ENCODE measurements around the gene RSKR.
"Not testable (repeated sequence)": the region's sequence is repeated elsewhere in the genome, so short reads cannot be mapped to it uniquely, and the experiment has no call there.

RSKR gene

GRCh38 chr17:28622186-28622585 lies 8.2 kb upstream of the RSKR start:
- no peak for DNase-seq

DNA sequence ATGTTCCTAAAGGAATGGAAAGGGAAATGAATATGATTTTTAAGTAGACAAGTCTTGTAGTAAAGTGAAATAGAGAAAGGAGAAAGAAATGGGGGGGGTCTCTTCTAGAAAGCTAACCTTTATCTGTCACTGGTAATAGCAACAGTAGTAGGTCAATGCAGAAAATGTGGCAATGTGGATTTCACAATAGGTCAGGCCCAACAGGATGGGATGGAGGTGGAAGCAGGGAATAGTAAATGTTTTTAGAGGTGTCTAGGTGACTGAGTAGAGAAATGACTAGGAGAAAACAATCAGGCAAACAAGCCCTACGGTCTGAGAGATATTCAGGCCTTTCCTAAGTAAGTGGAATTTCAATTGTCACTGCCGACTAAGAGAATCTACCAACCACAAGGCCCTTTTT lies 6.0 kb upstream of the RSKR start:
- no peak for DNase-seq

DNA sequence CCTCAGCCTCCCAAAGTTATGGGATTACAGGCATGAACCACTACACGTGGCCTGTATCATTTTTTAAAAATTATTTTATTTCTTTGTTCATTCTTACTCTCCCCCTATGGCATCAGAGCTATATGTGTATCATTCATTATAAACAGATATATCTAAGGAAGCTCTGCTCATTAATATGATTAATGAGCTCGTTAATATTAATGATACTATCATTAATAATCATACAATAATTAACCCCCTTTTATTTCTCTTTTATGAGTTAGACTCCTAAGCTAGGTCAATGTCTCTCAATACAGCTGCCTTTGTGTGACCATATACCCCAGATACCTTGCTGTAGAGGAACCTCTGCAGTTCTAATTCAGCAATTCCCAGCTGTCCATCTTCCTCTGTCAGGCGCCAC lies 4.5 kb upstream of the RSKR start:
- DNase-seq: no peak

- no peak for DNase-seq
These were observed 2.3 kb upstream of the RSKR start for GRCh38 chr17:28616281-28616680.

DNA sequence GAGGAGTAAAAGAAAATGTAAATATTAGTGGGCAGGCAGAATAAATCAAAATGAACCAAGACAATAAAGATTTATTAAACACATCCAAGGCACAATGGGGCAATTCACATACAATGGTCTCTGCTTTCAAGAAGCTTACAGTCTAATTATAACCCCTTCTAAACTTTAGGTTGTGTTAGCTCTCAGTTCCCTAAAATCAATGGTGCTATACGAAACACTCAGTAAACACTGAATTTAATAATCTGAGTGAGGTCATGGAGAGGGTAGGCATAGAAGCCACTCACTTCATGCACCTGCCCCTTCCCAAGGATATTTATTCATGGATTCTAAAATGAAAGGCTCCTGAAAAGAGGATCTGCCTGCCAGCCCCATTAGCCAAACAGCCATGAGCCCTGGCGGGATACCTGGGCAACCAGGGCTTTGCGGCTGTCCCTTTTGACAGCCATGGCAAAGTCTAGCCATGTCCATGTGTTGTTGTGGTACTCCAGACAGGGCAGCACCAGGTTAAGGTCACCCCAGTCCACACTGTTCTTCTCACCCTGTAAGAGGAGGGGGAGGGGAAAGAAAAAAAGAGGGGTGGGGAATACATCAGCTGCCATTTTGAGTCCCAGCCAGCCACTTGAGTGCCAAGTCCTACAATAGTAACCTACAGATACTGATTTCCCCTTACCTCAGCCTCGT lies 1.4 kb upstream of the RSKR start:
- DNase-seq: no peak

DNA sequence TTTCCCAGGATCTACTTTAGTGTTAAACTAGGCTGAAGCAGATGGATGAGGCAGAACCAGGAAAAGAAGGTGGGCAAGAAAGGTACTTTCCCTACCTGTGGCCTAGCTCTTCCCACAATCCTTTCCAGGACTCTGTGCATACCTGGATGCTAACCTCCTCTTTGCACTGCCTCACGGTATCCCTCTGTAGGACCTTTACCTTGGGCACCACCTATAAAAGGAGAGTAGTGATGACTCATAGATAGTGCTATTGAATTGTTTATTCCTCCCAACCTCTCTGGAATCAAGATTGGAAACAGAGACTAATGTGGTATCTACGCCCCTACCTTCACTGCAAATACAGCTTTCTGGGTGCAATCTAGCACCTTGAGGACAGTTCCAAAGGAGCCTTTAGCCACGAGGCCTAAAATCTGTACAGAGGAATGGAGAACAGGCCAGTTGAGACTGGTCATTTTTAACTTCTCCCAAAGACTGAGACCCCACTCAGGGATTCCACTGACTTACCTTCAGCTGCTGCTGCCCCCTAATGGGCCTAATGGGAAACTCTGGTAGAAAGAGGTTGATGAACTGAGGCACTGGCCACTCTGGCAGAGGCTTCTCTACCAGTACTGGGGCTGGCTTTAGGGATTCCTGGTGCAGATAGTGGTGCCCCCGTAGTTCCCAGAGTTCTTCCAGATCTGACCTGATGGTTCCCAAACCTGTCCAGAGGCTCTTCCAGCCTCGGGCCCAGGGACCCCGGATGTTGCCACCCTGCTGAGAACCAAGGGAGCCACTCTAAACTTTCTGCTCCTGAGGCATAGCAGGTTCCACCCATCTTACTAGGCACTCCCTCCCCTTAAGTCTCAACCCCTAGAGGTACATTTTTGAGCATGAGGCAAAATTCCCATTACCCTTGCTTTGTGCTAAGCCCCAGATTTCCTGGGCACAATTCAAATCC lies 781 bp downstream of the RSKR start:
- peak; percentile 39 for DNase-seq

GRCh38 chr17:28612531-28612930 lies 1.5 kb downstream of the RSKR start:
- no peak for DNase-seq

- no peak for DNase-seq
These were observed 3.6 kb downstream of the RSKR start for GRCh38 chr17:28610376-28610775.

DNA sequence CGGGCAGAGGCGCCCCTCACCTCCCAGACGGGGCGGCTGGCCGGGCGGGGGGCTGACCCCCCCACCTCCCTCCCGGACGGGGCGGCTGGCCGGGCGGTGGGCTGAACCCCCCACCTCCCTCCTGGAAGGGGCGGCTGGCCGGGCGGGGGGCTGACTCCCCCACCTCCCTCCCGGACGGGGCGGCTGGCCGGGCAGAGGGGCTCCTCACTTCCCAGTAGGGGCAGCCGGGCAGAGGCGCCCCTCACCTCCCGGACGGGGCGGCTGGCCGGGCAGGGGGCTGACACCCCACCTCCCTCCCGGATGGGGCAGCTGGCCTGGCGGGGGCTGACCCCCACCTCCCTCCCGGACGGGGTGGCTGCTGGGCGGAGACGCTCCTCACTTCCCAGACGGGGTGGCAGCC lies 10.0 kb downstream of the RSKR start:
- DNase-seq: not testable (repeated sequence)

GRCh38 chr17:28599311-28600184 lies 14.4 kb downstream of the RSKR start:
- no peak for DNase-seq

DNA sequence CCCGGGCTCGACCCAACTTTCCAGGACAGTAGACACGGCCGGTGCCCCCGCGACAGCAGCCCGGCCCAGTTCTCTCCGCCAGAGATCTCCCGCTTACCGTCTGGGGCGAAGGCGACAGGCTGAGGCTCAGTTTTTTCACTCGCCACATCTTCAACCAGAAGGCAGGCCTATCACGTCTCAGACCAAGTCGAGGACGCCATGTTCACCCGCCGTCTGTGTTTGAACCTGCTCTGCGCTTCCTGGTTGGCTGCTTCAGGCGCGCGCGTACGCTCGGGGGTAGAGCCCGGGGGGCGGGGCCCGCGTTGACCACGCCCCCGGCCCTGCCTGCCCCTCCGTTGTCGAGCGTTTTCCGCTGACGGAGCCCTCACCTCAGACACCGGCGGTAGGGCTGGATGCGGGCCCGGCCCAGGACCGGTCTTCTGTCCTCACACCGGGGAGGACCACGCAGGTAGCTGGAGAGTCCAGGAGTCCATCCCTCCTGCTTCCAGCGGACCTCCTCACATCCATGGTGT lies 15.1 kb downstream of the RSKR start, which contains the start of gene SPAG5:
Gene SPAG5, minus strand, starts transcription at position 227 of the 512 bp plus-strand sequence. Its CDS starts 79 bp downstream, at position 148.
- peak; percentile 95 for DNase-seq

- no peak for DNase-seq
These were observed 15.6 kb downstream of the RSKR start for GRCh38 chr17:28598389-28598788.

DNA sequence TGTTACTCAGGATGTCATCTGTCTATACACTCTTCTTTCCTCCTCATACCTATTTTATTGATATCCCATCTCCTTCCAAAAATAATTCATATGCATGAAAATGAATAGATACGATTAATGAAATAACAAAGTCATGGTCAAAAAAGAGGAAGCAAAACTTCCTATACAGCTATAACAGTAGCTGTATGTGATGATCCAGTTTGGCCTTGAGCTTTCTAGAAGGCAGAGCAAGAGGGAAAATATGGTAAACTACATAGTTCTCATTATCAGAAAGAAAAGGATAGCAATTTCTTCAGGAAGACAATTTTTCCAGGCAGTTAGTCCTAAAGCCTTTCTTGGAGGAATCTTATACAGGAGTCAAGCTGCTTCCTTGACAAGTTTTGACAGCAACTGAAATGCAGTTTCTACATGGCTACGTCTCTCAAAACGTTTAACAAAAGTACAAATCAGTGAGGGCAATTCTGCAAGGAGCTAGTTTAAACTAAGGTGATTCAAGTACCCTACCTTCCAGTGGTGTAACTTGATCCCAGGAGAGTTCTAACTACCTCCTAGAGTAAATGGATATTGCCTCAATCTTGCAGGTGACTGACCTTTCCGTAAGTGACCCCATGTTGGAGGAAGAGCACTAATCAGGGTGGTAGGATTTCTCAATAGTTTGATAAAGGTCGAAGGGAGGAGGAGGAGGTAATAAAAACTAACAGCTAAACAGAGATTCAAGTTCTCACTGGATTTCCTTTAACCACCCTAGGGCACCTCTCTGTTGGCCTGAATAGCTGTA lies 16.2 kb downstream of the RSKR start:
- DNase-seq: no peak

DNA sequence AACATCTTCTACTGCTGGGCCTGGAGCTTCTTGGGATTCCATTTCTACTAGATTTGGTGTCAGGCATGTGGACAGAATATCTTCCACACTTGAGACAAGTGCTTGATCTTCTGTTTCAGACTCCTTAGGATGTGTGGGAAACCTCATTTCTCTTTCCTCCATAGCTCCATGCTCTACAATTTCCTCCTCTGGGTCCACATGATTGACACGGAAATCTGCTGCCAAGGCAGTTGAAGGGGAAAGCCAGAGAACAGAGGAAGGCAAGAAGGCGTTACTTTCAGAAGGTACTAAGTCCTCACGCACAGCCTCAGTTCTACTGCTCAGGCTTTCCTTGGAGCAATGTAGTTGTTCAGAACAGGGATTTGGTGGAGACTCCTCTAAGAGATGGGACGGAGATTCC lies 21.7 kb downstream of the RSKR start:
- DNase-seq: no peak

DNA sequence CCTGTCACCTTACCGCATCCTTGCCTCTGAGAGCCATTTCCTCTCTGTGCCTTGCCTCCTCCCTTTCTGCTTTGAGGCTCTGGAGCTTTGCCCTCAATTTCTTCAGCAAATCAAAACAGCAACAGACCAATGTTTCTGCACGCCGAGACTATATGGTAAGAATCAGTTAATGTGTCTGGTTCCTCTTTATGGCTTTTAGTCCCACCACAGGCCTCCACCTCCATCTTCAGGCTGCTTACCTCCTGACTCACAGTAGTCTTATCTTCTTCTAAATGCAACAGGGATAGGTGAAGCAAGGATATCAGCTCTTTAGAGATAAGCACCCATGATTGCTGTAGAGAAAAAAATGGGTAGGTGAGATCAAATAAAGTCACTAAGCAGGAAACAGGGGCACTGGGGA lies 28.1 kb downstream of the RSKR start:
- no peak for DNase-seq

- no peak for DNase-seq
These were observed 29.6 kb downstream of the RSKR start for GRCh38 chr17:28584434-28584833.

DNA sequence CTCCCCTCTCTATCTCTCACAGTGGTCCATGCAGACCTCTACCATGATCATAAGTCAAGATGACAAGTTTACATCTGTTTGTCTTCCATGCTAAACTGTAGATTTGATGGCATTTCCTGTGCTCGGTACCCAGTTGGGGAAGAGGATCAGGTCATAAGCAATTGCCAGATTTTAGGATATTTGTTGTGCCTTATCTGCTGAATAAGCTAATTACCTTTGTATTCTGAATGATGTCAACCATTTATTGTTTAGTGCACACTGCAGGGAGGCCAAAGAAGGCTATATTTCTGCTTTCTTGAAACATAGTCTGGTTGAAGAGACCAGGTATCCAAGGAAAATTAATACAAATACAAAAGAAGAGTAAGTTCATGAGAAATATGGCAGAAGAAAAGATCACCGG lies 31.5 kb downstream of the RSKR start:
- DNase-seq: no peak

DNA sequence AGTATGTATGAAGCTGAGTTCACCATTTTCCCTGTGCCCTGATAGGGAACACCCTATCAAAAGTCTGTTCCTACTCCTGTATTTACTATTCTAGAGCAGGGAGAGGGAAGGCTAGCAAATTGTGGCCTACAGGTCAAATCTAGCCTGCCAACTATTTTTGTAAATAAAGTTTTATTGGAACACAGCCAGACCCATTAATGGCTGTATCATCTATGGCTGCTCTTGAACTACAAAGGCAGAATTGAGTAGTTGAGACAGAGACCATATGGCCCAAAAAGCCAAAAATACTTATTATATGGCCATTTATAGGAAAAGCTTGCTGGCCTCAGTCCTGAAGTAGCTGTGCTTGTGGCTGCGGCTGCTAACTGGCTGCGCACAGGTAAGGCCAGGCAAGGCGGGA lies 33.0 kb downstream of the RSKR start:
- no peak for DNase-seq

DNA sequence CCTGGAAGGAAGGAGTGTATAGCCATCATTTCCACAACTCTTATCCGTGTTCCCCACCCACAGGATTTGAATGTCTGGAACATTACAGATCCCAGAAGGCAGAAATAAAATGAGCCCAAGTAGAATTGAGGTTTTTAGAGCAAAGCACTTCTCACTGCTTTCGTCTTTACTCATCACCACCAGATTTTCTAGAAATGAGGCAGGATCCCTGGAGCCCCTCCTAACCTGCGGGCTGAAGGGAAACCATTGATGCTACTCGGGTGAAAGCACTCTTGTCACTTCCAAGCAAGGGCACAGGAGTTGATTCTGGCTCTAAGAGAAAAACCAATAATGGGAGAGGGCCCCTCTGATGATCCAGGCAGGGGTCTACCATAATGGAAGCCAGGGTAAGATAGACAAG lies 34.5 kb downstream of the RSKR start:
- no peak for DNase-seq

DNA sequence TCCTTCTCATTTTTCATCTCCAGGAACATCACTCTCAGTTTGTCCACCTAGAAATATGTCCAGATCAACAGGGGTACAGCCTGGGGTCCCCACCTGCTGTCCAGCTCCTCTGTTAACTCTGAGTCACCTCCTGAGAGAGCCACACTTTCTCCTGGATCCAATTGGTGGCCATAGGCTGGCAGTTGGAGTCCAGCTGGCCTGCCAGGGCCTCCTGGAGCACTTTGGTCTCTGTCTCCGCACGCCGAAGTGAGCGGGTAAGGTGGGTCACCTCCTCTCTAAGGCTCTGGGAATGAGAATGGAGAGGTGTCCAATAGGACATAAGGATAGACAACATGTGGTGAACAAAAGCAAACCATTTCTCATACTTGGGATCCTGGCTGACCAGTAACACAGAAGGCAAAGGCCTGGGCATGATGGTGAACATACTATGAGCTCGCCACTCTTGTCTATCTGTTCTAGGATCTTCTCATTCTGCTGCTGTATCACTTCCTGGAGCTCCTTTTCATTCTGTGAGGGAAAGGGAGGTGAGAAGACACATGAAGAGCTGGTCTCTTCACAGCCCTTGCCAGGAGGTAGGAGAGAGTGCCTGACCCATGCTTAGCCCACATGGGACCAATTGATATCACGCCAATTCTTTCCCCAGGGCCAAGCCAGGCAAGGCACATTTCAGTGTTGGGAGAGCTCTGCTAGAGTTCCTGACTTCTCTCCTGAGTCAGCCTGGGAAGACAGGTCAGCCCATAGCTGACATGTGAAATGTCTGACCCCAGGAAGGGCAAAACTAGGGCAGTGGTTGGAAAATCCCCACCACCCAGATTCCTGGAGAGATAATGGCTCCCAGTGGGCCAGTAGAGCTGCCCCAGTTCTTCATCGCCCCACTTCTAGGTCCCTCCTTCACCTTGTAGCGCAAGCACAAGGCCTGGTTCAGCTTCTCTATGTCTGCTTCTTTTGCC lies 35.5 kb downstream of the RSKR start:
- DNase-seq: no peak

DNA sequence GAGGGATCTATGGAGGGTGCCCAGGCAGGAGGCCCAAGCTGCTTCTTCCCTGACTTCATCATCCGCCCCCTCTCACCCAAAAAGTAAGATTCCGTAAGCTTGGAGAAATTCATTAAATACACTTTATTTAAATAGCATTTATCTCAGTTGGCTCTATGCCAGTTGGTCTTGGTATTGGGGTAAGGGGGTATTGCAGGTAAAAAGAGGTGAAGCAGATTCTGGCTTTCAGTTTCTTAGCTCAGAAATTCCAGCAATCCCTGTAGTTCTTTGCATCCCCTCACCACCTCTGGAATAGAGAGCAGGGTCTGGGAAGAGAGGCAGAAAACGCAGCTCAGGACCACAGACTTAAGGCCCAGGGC lies 36.5 kb downstream of the RSKR start:
- DNase-seq: no peak

All from activated T-cell treated with anti-CD3 and anti-CD28 coated beads, Interleukin-2, amount 50 U/mL, for 1 hour (primary cell).